Astrocyte (in vitro differentiated cells and primary cell): Measurements from ENCODE around the gene SLC6A12.

Experiments
- EZH2 ChIP-seq: IDR thresholded peaks from 2 replicates; pipeline ENCODE4 v1.6.1; 2012; ENCODE audit warnings: mild to moderate bottlenecking, low read length, inconsistent platforms; ENCODE audit not compliant: insufficient read depth
- TF ChIP-seq, protein P1 (sequence below): IDR thresholded peaks from 2 replicates; pipeline ENCODE4 v1.5.1; 2011; ENCODE audit warnings: low read depth, mild to moderate bottlenecking, inconsistent platforms, low read length, moderate library complexity; ENCODE audit not compliant: insufficient read depth

DNA sequence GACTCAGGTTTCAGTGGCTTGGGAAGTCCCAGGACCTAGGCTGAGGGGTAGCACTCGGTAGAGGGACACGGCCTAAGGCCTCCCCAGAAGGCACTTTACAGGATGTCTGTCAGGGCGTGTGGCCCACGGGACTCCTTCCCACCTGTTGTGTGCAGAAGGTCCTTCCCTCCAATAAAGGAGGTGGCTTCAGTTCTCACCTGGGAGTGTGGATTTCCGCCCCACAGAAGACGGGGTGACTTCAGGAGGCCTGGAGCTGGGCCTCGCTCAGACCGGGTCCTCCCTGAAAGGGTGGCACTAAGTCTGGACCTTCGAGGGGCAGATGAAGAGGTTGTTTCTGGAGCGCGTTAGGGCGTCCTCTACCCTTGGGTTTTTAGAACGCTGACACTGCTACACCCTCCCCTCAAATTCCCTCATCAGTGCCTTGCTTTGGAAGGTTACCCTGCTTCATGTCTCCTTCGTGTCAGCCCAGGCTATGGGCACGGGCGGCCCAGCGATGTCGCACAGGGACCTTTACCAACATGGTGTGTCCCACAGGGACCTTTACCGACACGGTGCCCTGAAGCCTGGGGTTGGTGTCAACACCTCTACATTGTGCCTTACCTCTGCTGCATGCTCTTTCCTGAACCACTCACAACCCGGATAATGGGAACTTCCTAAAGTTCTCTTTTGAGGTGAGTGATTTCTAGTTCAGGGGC is 7.1 kb downstream of the SLC6A12 start:
- TF ChIP-seq, protein P1, sequence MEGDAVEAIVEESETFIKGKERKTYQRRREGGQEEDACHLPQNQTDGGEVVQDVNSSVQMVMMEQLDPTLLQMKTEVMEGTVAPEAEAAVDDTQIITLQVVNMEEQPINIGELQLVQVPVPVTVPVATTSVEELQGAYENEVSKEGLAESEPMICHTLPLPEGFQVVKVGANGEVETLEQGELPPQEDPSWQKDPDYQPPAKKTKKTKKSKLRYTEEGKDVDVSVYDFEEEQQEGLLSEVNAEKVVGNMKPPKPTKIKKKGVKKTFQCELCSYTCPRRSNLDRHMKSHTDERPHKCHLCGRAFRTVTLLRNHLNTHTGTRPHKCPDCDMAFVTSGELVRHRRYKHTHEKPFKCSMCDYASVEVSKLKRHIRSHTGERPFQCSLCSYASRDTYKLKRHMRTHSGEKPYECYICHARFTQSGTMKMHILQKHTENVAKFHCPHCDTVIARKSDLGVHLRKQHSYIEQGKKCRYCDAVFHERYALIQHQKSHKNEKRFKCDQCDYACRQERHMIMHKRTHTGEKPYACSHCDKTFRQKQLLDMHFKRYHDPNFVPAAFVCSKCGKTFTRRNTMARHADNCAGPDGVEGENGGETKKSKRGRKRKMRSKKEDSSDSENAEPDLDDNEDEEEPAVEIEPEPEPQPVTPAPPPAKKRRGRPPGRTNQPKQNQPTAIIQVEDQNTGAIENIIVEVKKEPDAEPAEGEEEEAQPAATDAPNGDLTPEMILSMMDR = no peak
- no peak for TF ChIP-seq EZH2
